MM.1S (cell line): ENCODE results near the gene BCOR.

Source experiments
- CTCF ChIP-seq: fragments of 300-600 bp; sonication (generic); IDR thresholded peaks from 2 replicates; pipeline ENCODE4 v1.5.1; 2016; ENCODE audit warnings: antibody characterized with exemption, low read length, mixed read lengths
- EZH2 ChIP-seq: fragments of 300-600 bp; sonication (generic); optimal IDR thresholded peaks from 2 replicates; pipeline ENCODE3; 2017; ENCODE audit warnings: low read depth, mild to moderate bottlenecking, antibody characterized with exemption, low read length, mixed read lengths
- EZH2phosphoT487 ChIP-seq: fragments of 300-600 bp; sonication (generic); IDR thresholded peaks from 2 replicates; pipeline ENCODE4 v1.6.1; 2018; ENCODE audit warnings: antibody characterized with exemption, low read length

- TF ChIP-seq CTCF (no peak), EZH2 (no peak), EZH2phosphoT487 (no peak)
Measured at GRCh38 chrX:40043895-40044294, 53.9 kb downstream of the BCOR start.
